ENCODE data around the gene IL20. TPM values are rescaled to one million over a fixed set of nuclear protein-coding genes. Genes with fewer than 3 reads are reported as not detected.
"Not testable (repeated sequence)": the region's sequence is repeated elsewhere in the genome, so short reads cannot be mapped to it uniquely, and the experiment has no call there.

Gene IL20
- total RNA-seq, 4 donors from 2014 or later = not detected

DNA sequence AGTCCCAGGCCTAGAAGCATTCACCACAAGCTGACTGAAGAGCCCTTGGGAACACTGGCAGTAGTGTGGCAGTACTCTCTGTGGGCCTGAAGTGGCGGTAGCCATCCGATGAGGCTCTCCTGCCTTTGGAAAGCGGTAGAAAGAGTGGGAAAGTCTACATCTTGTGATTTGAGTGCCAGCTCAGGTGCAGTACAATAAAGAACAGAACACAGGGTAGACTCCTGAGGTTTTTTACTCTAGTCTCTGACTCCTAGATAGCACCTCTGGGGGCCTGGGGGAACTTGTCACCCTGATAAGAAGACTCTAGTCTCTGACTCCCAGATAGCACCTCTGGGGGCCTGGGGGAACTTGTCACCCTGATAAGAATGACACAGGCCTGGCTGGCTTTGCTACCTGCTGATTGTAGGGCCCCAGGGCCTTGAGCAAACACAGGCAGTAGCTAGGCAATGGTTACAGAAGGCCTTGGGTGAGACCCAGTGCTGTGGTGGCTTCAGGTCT, 18.0 kb upstream of the IL20 start:
- 100% methylated on average over 3 of the region's 3 CpGs; no CpG with 5 or more reads in 1 of the 2 donors for WGBS, 2 donors (ENCODE audit: low coverage in 1 of 2)

GRCh38 chr1:206847946-206848345, 17.5 kb upstream of the IL20 start:
- Histone ChIP-seq H3K27me3 (peaks cover 14% of the 10 kb centered on the region), H3K9me3 (peaks cover 0 to 6% (median 0%) of the 10 kb centered on the region in 3 donors), H3K4me3 (no peak overlapping the region), H3K4me1 (no peaks in the 10 kb centered on the region), H3K36me3 (no peaks in the 10 kb centered on the region), H3K27ac (no peak overlapping the region)
- TF ChIP-seq CTCF (IDR thresholded peaks at IDR 0.05) (no peak), EP300 (IDR thresholded peaks at IDR 0.05) (no peak)
- 57 to 91% methylated on average over 1 of the region's 1 CpG for WGBS, 2 donors (ENCODE audit: low coverage in 1 of 2)
- ATAC-seq = no peak

More for the DNA sequence above, 18.0 kb upstream of the IL20 start:
- no peaks in the 10 kb centered on the region for H3K4me1 ChIP-seq
- H3K27ac ChIP-seq = no peak overlapping the region
- peaks cover 14% of the 10 kb centered on the region for H3K27me3 ChIP-seq
- TF ChIP-seq POLR2AphosphoS5 (IDR thresholded peaks at IDR 0.05) (no peak), EP300 (IDR thresholded peaks at IDR 0.05) (no peak), POLR2A (IDR thresholded peaks at IDR 0.05) (no peak), CTCF (IDR thresholded peaks at IDR 0.05) (no peak)
- H3K36me3 ChIP-seq = no peaks in the 10 kb centered on the region
- H3K4me3 ChIP-seq = no peak overlapping the region
- no peak for ATAC-seq
- H3K9me3 ChIP-seq = peaks cover 0 to 2% (median 0%) of the 10 kb centered on the region in 3 donors

DNA sequence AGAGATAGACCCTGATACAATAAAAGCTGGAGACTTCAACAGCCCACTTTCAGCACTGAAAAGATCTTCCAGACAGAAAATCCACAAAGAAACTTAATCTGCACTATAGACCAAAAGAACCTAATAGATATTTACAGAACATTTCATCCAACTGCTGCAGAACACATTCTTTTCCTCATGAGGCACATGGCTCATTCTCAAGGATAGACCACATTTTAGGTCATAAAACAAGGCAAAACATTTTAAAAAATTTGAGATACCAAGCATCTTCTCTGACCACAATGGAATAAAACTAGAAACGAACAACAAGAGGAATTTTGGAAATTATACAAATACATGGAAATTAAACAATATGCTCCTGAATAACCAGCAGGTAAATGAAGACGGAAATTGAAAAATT, 15.0 kb upstream of the IL20 start:
- ATAC-seq = no peak
- 84 to 100% methylated on average over 1 to 2 of the region's 2 CpGs for WGBS, 2 donors (ENCODE audit: low coverage in 1 of 2)
- no peak overlapping the region for H3K27ac ChIP-seq
- H3K4me3 ChIP-seq = no peak overlapping the region
- H3K4me1 ChIP-seq = no peaks in the 10 kb centered on the region
- no peaks in the 10 kb centered on the region for H3K36me3 ChIP-seq
- H3K9me3 ChIP-seq = peaks cover 0 to 6% (median 0%) of the 10 kb centered on the region in 3 donors
- H3K27me3 ChIP-seq = peaks cover 14% of the 10 kb centered on the region
- no peak for TF ChIP-seq EP300 (IDR thresholded peaks at IDR 0.05)
- TF ChIP-seq POLR2A (IDR thresholded peaks at IDR 0.05) = no peak
- no peak for TF ChIP-seq POLR2AphosphoS5 (IDR thresholded peaks at IDR 0.05)
- no peak for TF ChIP-seq CTCF (IDR thresholded peaks at IDR 0.05)

DNA sequence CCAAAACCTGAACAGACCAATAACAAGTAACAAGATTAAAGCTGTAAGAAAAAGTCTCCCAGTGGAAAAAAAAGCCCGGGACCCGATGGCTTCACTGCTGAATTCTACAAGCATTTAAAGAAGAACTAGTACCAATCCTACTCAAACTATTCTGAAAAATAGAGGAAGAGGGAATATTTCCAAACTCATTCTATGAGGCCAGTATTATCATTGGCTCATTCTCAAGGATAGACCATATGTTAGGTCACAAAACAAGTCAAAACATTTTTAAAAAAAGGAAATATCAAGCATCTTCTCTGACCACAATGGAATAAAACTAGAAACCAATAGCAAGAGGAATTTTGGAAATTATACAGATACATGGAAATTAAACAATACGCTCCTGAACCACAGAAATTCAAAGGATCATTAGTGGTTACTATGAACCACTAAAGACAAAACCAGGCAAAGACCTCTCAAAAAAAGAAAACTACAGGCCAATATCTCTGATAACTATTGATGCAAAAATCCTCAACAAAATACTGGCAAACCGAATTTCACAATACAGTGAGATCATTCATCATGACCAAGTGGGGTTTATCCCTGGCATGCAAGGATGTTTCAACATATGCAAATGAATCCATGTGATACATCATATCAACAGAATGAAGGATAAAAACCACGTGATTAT, 13.9 kb upstream of the IL20 start:
- ATAC-seq = no peak
- Histone ChIP-seq H3K4me1 (no peaks in the 10 kb centered on the region), H3K9me3 (peaks cover 0 to 6% (median 0%) of the 10 kb centered on the region in 3 donors), H3K27ac (no peak overlapping the region), H3K36me3 (no peaks in the 10 kb centered on the region), H3K4me3 (no peak overlapping the region), H3K27me3 (peaks cover 14% of the 10 kb centered on the region)
- 68 to 78% methylated on average over 4 to 5 of the region's 5 CpGs for WGBS, 2 donors (ENCODE audit: low coverage in 1 of 2)
- TF ChIP-seq CTCF (IDR thresholded peaks at IDR 0.05) (no peak), POLR2A (IDR thresholded peaks at IDR 0.05) (no peak), POLR2AphosphoS5 (IDR thresholded peaks at IDR 0.05) (no peak), EP300 (IDR thresholded peaks at IDR 0.05) (no peak)

- not testable (repeated sequence) for H3K4me3 ChIP-seq, H3K36me3 ChIP-seq, H3K27me3 ChIP-seq, H3K27ac ChIP-seq, ATAC-seq, H3K4me1 ChIP-seq, H3K9me3 ChIP-seq
- WGBS, 2 donors (ENCODE audit: low coverage in 1 of 2) = 96 to 100% methylated on average over 2 of the region's 2 CpGs
These were observed 12.8 kb upstream of the IL20 start for GRCh38 chr1:206852662-206853061.

DNA sequence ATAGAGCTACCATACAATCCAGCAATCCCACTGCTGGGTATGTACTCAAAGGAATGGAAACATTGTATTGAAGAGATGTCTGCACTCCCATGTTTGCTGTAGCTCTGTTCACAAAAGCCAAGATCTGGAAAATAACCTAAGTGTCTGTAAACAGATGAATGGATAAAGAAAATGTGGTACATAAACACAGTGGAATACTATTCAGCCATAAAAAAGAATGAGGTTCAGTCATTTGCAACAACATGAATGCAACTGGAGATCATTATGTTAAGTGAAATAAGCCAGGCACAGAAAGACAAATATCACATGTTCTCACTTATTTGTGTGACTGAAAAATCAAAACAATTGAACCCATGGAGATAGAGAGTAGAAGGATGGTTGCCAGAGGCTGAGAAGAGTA, 11.7 kb upstream of the IL20 start:
- H3K27me3 ChIP-seq = not testable (repeated sequence)

More for the DNA sequence above, 11.7 kb upstream of the IL20 start:
- H3K9me3 ChIP-seq, H3K4me1 ChIP-seq, H3K36me3 ChIP-seq, H3K27ac ChIP-seq, ATAC-seq, H3K4me3 ChIP-seq: not testable (repeated sequence)
